Hematopoietic multipotent progenitor cell treated with erythropoietin and hydrocortisone succinate and interleukin-3 and kit ligand, for 15 days (in vitro differentiated cells): ENCODE measurements around the gene FAXC.
"Not testable (repeated sequence)": the region's sequence is repeated elsewhere in the genome, so short reads cannot be mapped to it uniquely, and the experiment has no call there.

Source experiments
- DNase-seq: peaks from one replicate; pipeline ENCODE4 v3.0.0-alpha.2; 2015; ENCODE audit warnings: low spot score

FAXC gene

DNA sequence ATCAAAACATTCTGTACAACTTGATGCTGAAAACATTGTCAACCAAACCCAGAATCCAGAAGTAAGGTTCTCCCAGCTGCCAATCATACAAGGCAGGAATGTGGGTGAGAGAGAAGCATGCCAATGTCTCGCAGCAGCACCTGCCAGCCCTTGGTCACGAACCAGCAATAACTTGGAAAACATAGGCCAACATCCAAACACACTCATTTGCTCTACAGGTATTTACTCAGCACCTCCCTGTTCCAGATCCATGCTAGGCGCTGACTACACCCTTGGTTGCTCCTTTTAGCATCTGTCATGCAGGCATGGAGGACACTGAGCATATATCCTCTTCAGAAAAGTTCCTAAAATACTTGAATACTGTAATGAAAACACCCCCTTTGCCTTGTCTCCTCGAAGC is 63.6 kb downstream of the FAXC start:
- no peak for DNase-seq

DNA sequence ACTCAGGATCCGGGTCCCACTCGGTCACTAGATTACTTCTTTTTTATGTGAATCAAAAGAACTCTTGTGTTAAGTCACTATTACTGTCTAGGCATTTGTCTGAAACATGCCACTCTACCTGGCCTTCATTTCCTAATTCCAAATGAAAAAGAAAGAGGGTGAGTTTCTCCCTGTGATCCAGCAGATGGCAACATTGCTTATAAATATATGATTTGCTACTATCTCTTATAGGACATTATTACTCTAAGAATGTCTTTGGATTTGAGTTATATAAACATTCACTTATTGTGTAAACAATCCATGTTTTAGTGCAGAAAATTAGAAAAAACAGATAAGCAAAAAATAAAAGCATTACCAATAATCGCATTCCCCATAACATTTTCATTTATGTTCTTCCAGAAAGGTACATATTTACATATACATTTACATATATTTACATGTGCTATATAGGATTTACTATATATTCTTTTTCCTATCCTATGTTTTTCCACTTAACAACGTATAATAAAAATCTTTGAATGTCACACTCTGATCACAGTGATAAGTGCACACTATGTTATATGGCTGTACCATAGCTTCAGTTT is 66.9 kb downstream of the FAXC start:
- DNase-seq: no peak

DNA sequence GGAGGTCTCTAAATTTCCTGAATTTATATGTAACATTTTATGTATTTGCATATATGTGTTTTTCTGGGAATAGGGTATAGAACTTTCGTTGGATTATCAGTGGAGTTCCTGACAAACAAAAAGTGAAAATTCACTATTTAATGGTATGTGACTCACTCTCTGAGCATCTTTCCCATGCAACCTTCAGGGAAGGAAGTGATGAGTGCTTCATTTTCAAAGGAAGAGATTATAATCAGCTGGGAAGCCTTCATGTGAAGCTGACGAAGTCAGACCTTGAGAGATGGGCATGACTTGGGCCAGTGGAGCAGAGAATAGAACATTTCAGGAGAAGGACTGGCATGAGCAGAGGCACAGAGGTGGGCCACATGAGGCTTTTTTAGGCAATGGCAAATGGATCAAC is 72.7 kb downstream of the FAXC start:
- DNase-seq: no peak

DNA sequence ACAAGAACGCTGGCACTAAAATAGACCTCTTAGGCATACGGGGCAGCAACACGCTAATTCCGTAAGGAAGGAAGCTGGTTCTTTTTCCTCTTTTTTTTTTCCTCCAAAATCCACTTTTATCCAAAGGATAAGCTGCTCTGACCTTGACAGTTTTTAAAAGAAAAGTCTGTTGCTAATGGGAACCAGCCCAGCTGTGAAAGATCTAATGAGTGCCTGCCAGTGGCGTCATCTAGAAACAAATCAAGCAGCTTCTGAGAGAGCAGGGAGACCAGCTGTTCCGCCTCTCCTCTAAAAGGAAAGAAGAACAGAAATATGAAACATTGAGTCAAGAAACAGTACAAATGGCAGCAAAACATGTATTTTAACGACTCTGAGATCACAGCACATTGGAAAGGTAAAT is 78.6 kb downstream of the FAXC start:
- no peak for DNase-seq

DNA sequence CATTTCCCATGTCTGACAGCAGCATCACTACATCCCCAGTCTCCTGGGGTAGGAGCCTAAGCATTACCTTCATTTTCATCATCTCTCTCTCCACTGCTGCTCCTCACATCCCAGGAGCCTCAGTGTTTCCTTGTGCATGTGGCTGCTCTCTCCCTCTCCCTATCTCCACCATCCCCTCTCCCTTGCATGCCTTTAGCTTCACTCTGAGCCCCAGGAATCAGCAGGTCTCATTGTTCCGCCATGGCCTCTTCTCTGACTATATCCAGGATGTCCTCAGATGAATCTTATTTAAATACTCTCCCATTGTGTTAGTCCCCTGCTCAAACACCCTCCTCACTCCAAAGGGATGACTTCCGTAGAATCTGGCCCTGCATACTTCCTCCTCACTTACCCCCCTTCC is 79.4 kb downstream of the FAXC start:
- DNase-seq: no peak

DNA sequence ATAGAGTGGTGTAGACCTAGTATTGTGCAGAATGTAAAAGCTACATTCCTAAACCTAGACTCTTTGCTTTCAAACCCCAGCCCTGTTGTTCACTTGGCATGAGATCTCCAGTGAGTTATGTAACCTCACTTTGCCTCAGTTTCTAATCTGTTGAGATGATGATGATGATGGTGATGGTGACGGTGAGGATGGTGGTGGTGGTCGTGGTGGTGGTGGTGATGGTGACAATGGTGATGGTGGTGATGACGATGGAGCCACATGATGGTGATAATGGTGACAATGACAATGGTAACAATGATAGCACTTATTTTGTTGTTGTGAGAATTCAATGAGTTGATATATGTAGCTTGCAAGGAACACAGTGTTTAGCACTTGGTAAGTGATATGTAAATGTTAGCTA is 80.3 kb downstream of the FAXC start:
- DNase-seq: no peak

DNA sequence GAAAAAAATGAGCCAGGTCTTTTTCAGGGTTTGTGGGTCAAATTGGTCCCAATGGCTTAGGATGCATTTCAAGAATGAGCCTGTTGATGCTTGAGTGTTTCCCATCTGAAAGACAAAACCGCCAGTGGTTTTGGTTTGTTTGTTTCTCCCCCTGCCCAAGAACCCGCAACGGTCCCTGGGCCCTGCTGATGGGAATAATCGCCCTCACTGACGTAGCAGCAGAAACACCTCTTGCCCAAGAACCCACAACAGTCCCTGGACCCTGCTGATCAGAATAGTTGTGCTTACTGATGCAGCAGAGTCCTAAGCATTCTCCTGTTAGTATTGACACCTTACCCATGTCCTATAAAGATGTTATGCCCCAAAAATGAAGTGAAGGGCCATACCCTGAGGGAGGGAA is 82.5 kb downstream of the FAXC start:
- DNase-seq: not testable (repeated sequence)

DNA sequence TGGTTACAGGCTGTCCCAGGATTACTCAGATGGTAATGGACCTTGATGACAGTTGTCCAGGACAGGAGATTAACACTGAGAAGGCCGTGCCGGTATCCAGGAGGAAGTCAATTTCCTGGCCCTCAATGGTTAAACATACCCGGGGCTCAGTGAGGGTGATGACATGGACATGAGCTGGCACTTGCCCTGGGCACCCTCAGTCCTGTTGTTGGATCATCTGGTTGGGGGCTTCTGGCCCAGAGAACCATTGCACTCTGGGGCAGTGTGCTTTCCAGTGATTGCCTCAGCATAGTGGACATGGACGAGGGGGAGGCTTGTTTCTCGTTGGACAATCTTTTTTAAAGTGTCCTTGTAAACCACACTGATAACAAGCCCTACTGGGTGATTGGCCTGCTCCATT is 84.0 kb downstream of the FAXC start:
- not testable (repeated sequence) for DNase-seq

DNA sequence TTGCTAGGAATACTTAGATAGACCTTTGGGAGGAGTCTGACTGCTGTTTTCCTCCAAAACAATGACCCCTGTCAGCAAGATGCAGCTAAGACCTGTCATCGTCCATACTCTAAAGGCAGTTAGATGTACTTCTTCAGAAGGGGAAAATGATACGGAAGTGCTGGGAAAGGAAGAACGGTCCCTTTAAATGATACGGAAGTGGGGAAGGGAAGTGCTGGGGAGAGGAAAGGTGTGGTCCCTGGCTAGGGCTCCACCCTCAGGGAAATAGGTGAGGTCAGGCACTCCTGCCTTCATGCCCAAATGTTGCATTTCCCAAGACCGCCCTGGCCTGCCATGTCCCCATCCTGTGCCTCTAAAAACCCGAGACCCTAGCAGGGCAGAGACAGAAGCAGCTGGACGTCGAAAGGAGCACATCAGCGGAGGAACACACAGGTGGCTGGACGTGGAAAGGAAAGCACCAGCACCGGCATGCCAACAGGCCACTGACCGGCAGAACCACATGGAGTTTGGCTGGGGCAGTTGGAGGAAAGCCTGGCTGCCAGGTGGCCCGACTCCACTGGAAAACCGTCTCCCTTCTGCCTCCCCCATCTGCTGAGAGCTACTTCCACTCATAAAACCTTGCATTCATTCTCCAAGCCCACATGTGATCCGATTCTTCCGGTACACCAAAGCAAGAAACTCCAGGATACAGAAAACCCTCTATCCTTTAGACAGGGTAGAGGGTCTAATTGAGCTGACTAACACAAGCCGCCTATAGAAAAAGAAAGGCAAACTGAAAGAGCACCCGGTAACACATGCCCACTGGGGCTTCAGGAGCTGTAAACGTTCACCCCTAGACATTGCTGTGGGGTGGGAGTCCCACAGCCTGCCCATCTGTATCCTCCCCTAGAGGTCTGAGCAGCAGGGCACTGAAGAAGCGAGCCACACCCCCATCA is 94.6 kb downstream of the FAXC start:
- DNase-seq: no peak

DNA sequence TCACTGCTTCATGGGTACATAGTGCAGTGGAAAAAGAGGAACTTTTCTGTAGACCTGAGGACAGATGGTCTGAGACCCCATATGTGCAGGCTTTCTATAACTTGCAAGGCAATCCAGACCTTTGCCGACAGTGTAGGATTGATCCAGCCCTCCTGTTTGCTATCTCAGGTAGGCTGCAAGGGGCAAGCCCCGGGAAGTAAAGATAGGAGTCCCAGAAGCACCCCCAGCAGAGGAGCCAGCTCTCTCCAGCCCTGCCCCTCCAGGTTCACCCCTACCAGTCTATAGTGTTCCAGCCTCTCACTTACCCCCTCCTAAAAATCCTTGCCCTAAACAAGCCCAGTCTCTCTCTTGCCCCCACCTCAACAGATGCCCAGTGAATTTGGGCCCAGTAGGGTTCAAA is 96.2 kb downstream of the FAXC start:
- DNase-seq: no peak

DNA sequence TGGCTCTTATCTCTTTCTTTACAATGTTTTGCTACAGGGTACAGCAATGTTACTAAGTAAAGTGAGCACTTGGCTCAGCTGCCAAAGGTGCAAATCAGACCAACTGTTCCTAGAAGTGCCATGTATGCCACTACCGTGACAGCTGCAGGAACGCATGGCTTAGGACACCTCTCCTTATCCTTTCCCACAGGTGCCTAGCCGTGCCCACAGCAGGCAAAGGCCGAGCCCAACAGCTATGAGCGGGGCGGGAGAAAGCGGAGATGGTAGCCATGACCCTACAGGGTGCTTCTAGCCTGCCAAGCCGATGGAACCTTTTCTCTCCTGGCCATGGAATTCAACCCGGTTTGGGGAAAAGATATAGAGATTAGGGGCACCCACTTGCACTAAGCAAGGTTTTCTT is 97.1 kb downstream of the FAXC start:
- DNase-seq: no peak

DNA sequence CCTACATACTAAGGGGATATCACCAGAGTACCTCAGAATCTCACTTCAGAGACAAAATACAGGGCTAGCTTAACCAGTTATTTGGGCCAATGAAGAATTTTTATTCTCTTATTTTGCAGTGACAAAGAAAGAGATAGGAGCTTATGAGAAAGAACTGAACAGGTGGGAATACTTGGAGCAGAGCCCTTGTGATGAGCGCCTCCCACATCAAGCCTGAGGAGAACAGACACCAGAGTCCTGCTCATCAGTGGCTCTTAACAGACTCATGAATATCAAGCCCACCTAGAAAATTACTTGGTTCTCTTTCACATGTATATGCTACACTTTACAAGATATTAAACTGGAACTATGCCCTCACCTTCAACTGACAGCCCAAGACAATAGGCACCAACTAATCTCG is 99.0 kb downstream of the FAXC start:
- no peak for DNase-seq

DNA sequence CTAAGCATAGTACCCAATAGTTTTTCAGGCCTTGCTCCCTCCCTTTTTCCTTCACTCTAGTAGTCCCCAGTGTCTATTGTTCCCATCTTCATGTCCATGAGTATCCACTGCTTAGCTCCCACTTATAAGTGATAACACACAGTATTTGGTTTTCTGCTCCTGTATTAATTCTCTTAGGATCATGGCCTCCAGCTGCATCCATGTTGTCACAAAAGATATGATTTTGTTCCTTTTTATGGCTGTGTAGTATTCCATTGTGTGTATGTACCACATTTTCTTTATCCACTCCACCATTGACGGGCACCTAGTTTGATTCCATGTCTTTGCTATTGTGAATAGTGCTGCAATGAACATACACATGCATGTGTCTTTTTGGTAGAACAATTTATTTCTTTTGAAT is 102.9 kb downstream of the FAXC start:
- no peak for DNase-seq

DNA sequence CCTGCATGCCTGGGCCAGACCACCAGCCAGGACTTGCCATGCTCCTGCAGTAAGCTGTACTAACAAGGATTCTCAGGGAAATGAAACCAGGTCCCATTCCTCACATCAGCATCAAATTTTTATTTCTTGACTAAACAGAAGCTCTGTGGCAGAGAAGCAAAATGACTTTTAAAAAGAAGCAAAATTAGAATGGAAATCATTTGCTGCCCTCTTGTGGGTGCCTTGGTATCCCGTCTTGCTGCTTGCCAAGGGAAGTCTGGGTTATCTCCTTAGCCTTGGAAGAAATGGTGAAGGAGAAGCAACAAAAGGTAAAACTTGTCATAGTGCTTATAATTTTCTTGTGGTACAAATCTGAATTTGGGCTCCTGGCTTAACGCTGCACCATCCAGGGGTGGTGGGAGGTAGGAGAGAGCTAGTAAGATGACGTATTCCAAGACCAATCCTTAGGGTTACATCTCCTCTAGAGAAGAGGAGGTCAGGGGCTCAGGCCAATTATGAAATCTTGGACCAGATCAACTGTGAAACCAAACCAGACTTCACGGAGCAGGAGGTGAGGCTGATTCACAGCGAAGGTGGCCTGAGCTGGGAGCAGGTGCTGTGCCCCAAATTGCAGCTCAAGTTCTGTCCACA is 107.5 kb downstream of the FAXC start:
- no peak for DNase-seq

DNA sequence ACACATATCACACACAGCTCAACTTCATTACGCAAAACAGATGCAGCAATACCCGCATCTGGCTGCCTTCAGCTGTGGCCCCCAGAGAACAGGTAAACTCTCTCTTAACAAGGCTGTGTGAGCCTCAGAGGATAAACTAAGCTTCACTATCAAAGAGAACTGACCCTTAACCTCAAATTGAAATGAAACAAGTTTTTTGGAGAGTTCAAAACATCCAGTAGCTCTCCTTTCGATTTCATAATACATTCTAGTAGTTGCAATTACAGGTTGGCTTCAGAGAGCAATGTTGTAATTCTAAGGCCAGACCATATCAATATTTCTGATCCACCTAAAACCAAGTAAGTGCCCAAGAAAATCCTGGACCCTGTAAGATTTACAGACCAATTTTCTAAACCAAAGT is 113.5 kb downstream of the FAXC start:
- DNase-seq: no peak

DNA sequence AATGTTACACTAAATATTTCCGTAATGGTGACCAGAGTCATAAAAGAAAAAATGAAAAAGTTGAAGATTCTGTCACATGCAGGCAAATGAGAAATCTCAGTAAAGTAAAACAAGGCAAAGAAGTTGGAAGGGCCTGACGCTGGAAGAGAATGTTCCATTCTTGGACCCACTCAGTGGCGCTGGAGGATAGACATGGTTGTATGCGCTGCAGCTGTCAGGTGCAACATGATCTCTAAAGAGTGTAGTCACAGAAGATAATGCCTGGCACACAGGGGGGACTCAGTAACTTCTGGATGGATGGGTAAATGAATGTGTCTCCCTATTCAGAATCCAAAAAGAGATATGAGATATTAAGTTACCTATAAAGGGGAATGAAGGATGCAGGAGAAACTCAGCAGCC is 116.3 kb downstream of the FAXC start:
- DNase-seq: no peak

DNA sequence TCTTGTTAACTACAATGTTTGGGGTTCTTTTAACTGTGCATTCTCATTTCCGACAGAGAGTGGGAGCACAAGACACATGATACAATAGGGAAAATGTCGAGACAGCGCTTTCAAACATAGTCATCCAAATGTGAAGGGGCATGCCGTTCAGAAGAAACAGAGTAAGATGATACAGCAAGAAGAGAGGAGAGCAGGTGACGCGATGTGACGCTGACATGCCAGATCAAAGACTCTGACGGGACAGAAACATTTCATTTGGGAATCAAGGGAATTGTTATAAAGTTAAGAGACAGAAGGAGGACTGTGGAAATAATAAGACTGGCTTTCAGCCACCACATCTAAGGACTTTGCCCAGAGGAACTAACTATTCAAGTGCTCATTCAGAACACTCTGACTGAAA is 117.4 kb downstream of the FAXC start:
- DNase-seq: no peak

DNA sequence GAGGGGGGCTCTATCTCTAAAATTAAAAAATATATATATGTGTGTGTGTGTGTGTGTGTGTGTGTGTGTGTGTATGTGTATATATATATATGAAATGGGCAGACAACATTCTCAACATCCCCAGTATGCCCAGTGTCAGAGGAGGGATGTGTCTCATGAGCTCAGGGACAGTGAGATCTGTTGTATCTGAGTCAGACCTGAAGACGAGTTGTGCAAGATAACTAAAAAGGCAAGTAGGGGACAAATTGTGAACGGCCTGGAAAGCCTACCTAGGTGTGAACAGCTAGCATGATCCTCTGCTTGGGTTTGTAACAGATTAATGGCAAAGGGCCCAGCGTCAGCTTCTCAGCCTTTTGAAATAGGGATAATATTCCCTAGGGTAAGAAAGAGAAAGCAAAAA is 124.3 kb downstream of the FAXC start:
- no peak for DNase-seq
